Activated CD4-positive, alpha-beta T cell treated with anti-CD3 and anti-CD28 coated beads, Interleukin-2, Interleukin-6, amounts not matched to agents 100 ng/mL and 50 ng/mL, durations not matched to agents 16 hours and 8 hours (primary cell): ENCODE results near the gene DBR1.
"Not testable (repeated sequence)": the region's sequence is repeated elsewhere in the genome, so short reads cannot be mapped to it uniquely, and the experiment has no call there.

ENCODE experiments used
- DNase-seq: peaks from one replicate; pipeline ENCODE4 v3.0.0-alpha.2; 2020

DBR1 gene

GRCh38 chr3:138186221-138186620, 11.5 kb upstream of the DBR1 start:
- no peak for DNase-seq

- DNase-seq: no peak
Measured at GRCh38 chr3:138184994-138185393, 10.3 kb upstream of the DBR1 start.

GRCh38 chr3:138180375-138181029, 5.8 kb upstream of the DBR1 start:
- DNase-seq: peak; percentile 60

GRCh38 chr3:138173769-138174420, 826 bp downstream of the DBR1 start:
- DNase-seq: no peak

GRCh38 chr3:138172625-138173024, 2.1 kb downstream of the DBR1 start:
- peak; percentile 9 for DNase-seq

- no peak for DNase-seq
Measured at GRCh38 chr3:138165061-138165460, 9.7 kb downstream of the DBR1 start.

GRCh38 chr3:138157743-138158142, 17.0 kb downstream of the DBR1 start:
- no peak for DNase-seq

GRCh38 chr3:138154534-138154933, 20.2 kb downstream of the DBR1 start:
- DNase-seq: no peak

- no peak for DNase-seq
Measured at GRCh38 chr3:138148503-138148902, 26.2 kb downstream of the DBR1 start.

- DNase-seq: not testable (repeated sequence)
Measured at GRCh38 chr3:138142181-138142580, 32.5 kb downstream of the DBR1 start.

GRCh38 chr3:138140940-138141339, 33.8 kb downstream of the DBR1 start:
- DNase-seq: no peak

- DNase-seq: no peak
Measured at GRCh38 chr3:138139691-138140090, 35.0 kb downstream of the DBR1 start.

GRCh38 chr3:138137861-138138260, 36.9 kb downstream of the DBR1 start:
- no peak for DNase-seq

GRCh38 chr3:138136201-138136600, 38.5 kb downstream of the DBR1 start:
- DNase-seq: no peak

- no peak for DNase-seq
Measured at GRCh38 chr3:138135833-138136194, 38.9 kb downstream of the DBR1 start.

GRCh38 chr3:138135146-138135832, 39.4 kb downstream of the DBR1 start:
- no peak for DNase-seq

GRCh38 chr3:138132239-138132638, 42.5 kb downstream of the DBR1 start, which contains the start of gene A4GNT:
Gene A4GNT (minus strand): TSS chr3:138132390. CDS start chr3:138131256, 1,134 bp downstream.
- DNase-seq: no peak

GRCh38 chr3:138127636-138128365, 46.9 kb downstream of the DBR1 start:
- DNase-seq: no peak

- DNase-seq: no peak
Measured at GRCh38 chr3:138125548-138126221, 49.0 kb downstream of the DBR1 start.

GRCh38 chr3:138124706-138125355, 49.9 kb downstream of the DBR1 start:
- no peak for DNase-seq

- DNase-seq: no peak
Measured at GRCh38 chr3:138124188-138124587, 50.5 kb downstream of the DBR1 start.

- no peak for DNase-seq
Measured at GRCh38 chr3:138119423-138119766, 55.3 kb downstream of the DBR1 start.
